Measurements from ENCODE around the gene TECTB. TPM values are rescaled to one million over a fixed set of nuclear protein-coding genes. Genes with fewer than 3 reads are reported as not detected.

Gene TECTB
- total and polyA plus RNA-seq, 4 donors: not detected

DNA sequence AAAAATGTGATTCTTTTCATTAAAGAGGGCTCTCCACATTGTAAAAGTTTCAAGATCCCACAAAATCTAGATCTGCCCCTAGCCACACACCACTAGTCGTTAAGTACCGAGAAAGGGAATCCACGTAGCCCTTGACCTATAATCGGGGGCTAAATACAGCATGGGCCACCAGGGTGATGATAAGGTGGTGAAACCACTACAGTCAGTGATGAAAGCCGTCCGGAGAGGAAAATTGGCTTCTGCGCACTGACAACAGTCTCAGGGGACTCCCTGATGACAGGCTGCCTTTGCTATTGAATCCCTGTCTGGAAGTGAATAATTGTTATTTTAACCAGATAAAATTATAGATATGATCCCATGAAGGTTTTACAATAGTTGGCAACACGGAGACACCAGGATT is 4.6 kb downstream of the TECTB start:
- ATAC-seq (ENCODE audit: insufficient read depth, low FRiP score): no peak
- Histone ChIP-seq H3K4me1 (ENCODE audit: control insufficient read depth in 5 of 5, insufficient read depth in 5 of 5, low read length in 5 of 5) (no peaks in the 10 kb centered on the region), H3K27ac (ENCODE audit: low read depth in 1 of 2, low read length in 1 of 2) (no peak overlapping the region), H3K27me3 (ENCODE audit: control insufficient read depth in 3 of 3, insufficient read depth in 3 of 3, low read length in 2 of 3) (no peaks in the 10 kb centered on the region), H3K9ac (ENCODE audit: insufficient read depth in 1 of 2, low read length in 2 of 2) (no peak overlapping the region), H3K9me3 (ENCODE audit: control insufficient read depth in 4 of 4, insufficient read depth in 3 of 4, low read length in 3 of 4) (no peaks in the 10 kb centered on the region), H3K36me3 (ENCODE audit: control insufficient read depth in 4 of 4, insufficient read depth in 4 of 4, low read length in 4 of 4) (no peaks in the 10 kb centered on the region), H3K4me3 (no peak overlapping the region)
- TF ChIP-seq, protein P1, sequence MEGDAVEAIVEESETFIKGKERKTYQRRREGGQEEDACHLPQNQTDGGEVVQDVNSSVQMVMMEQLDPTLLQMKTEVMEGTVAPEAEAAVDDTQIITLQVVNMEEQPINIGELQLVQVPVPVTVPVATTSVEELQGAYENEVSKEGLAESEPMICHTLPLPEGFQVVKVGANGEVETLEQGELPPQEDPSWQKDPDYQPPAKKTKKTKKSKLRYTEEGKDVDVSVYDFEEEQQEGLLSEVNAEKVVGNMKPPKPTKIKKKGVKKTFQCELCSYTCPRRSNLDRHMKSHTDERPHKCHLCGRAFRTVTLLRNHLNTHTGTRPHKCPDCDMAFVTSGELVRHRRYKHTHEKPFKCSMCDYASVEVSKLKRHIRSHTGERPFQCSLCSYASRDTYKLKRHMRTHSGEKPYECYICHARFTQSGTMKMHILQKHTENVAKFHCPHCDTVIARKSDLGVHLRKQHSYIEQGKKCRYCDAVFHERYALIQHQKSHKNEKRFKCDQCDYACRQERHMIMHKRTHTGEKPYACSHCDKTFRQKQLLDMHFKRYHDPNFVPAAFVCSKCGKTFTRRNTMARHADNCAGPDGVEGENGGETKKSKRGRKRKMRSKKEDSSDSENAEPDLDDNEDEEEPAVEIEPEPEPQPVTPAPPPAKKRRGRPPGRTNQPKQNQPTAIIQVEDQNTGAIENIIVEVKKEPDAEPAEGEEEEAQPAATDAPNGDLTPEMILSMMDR (IDR thresholded peaks at IDR 0.05; ENCODE audit: control extremely low read depth, extremely low read depth): no peak
- no peak for DNase-seq
- WGBS, 2 donors: 73 to 86% methylated on average over 8 of the region's 8 CpGs

DNA sequence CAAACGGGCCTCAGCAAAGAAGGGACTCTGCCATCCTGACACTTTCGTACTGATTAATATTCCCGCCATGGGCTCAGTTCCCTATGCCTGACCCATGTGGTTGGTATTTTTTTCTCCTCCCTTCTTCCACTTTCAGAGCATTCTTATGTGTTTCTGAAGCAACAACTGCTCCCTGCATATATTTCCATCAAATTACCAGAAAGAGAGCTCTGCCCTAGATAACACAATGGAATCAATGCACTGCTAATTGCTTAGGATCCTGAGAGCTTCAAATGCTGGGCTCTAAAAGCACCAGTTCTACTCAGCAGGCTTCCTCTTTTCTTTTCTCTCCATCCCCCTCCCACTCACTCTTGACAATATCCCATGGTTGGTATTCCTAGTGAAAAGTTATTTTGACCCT is 5.3 kb downstream of the TECTB start:
- TF ChIP-seq, protein P1 (IDR thresholded peaks at IDR 0.05; ENCODE audit: control extremely low read depth, extremely low read depth): no peak

DNA sequence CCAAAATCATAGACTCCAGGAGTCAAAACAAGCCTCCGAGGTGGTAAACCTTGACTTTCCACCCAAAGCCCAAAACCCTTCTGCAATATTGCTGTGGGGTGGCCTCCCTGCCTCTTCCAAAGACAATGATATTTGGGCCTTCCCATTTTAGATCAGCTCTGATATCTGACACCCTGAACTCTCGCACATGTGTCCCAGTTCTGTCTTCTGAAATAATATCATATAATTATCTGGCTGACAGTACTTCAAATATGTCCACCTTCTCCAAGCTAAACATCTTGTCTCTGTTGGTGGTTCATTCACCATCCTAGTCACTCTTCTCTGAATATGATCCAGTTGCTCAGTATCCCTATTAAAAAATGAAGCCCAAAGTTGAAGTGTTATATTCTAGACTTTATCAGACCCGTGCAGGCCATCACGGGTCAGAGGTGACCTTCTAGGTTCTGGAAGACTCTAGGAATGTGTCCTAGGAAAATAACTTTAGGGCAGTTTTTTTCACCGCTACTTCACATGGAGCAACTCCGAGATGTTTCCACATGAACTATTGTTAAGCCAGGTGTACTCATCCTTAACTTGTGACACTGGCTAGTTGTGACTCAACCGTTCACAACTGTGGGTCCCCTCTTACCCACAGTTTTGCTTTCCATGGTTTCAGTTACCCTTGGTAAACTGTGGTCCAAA is 6.3 kb downstream of the TECTB start:
- Histone ChIP-seq H3K36me3 (ENCODE audit: control insufficient read depth in 4 of 4, insufficient read depth in 4 of 4, low read length in 4 of 4) (no peaks in the 10 kb centered on the region), H3K27me3 (ENCODE audit: control insufficient read depth in 3 of 3, insufficient read depth in 3 of 3, low read length in 2 of 3) (peaks cover 0 to 2% (median 0%) of the 10 kb centered on the region in 3 donors), H3K9me3 (ENCODE audit: control insufficient read depth in 4 of 4, insufficient read depth in 3 of 4, low read length in 3 of 4) (no peaks in the 10 kb centered on the region), H3K4me1 (ENCODE audit: control insufficient read depth in 5 of 5, insufficient read depth in 5 of 5, low read length in 5 of 5) (peaks cover 0 to under 1% (median 0%) of the 10 kb centered on the region in 5 donors), H3K27ac (ENCODE audit: low read depth in 1 of 2, low read length in 1 of 2) (no peak overlapping the region), H3K4me3 (no peak overlapping the region), H3K9ac (ENCODE audit: insufficient read depth in 1 of 2, low read length in 2 of 2) (no peak overlapping the region)
- DNase-seq (no peak), ATAC-seq (ENCODE audit: insufficient read depth, low FRiP score) (no peak)
- 90 to 95% methylated on average over 7 of the region's 7 CpGs for WGBS, 2 donors
- TF ChIP-seq, protein P1 (IDR thresholded peaks at IDR 0.05; ENCODE audit: control extremely low read depth, extremely low read depth): no peak

More for the DNA sequence above, 5.3 kb downstream of the TECTB start:
- 83 to 100% methylated on average over 3 of the region's 3 CpGs for whole genome bisulfite sequencing, 2 donors
- Histone ChIP-seq H3K4me1 (ENCODE audit: control insufficient read depth in 5 of 5, insufficient read depth in 5 of 5, low read length in 5 of 5) (no peaks in the 10 kb centered on the region), H3K9ac (ENCODE audit: insufficient read depth in 1 of 2, low read length in 2 of 2) (no peak overlapping the region), H3K27me3 (ENCODE audit: control insufficient read depth in 3 of 3, insufficient read depth in 3 of 3, low read length in 2 of 3) (peaks cover 0 to 2% (median 0%) of the 10 kb centered on the region in 3 donors), H3K36me3 (ENCODE audit: control insufficient read depth in 4 of 4, insufficient read depth in 4 of 4, low read length in 4 of 4) (no peaks in the 10 kb centered on the region), H3K9me3 (ENCODE audit: control insufficient read depth in 4 of 4, insufficient read depth in 3 of 4, low read length in 3 of 4) (no peaks in the 10 kb centered on the region), H3K27ac (ENCODE audit: low read depth in 1 of 2, low read length in 1 of 2) (no peak overlapping the region), H3K4me3 (no peak overlapping the region)
- DNase-seq: no peak
- ATAC-seq (ENCODE audit: insufficient read depth, low FRiP score): no peak

DNA sequence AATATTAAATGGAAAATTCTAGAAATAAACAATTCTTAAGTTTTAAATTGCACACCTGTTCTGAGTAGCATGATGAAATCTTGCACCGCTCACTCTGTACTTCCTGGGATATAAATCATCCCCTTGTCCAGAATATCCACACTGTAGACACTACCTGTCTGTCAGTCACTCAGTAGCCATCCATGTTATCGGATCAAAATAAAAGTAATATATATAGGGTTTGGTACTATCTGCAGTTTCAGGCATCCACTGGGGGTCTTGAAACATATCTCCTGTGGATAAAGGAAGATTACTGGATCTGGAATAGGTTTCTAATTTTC is 6.8 kb downstream of the TECTB start:
- ATAC-seq (ENCODE audit: insufficient read depth, low FRiP score) (no peak), DNase-seq (no peak)
- H3K36me3 ChIP-seq (ENCODE audit: control insufficient read depth in 4 of 4, insufficient read depth in 4 of 4, low read length in 4 of 4): no peaks in the 10 kb centered on the region
- no peak overlapping the region for H3K27ac ChIP-seq (ENCODE audit: low read depth in 1 of 2, low read length in 1 of 2)
- H3K27me3 ChIP-seq (ENCODE audit: control insufficient read depth in 3 of 3, insufficient read depth in 3 of 3, low read length in 2 of 3): peaks cover 0 to 2% (median 0%) of the 10 kb centered on the region in 3 donors
- WGBS, 2 donors: 91 to 92% methylated on average over 2 of the region's 2 CpGs
- H3K9ac ChIP-seq (ENCODE audit: insufficient read depth in 1 of 2, low read length in 2 of 2): no peak overlapping the region
- no peaks in the 10 kb centered on the region for H3K9me3 ChIP-seq (ENCODE audit: control insufficient read depth in 4 of 4, insufficient read depth in 3 of 4, low read length in 3 of 4)
- peaks cover 0 to 5% (median 0%) of the 10 kb centered on the region in 5 donors for H3K4me1 ChIP-seq (ENCODE audit: control insufficient read depth in 5 of 5, insufficient read depth in 5 of 5, low read length in 5 of 5)
- TF ChIP-seq, protein P1 (IDR thresholded peaks at IDR 0.05; ENCODE audit: control extremely low read depth, extremely low read depth): no peak
- no peak overlapping the region for H3K4me3 ChIP-seq
